ENCODE data around the gene RNF220. TPM values are rescaled to one million over a fixed set of nuclear protein-coding genes. Genes with fewer than 3 reads are reported as not detected.

RNF220 gene
- total RNA-seq, 4 donors from 2014 or later, result 45.8 to 169 (median 89.4) TPM

DNA sequence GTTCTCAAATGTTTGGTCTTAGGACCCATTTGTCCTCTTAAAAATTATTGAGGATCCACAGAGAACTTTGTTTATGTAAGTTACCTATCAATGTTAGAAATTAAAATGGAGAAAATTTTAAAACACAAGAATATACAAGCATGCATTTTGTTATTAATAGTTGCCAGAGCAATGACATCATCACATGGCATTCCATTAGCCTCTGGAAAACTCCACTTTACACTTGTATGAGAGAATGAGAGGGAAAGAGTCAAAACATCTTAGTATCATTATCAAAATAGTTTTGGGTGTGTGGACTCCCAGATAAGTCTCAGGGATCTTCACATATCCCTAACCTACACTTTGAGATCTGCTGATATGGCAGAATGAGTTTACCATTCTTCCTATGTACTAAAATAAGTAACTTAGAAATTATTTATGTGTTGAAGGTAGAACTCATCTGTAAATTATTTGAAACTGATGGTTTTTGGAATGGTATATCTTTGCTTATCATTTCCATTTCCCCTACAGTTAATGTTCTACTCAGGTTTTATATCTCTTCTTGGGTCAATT, 48.8 kb downstream of the RNF220 start:
- Histone ChIP-seq H3K9me3 (no peaks in the 10 kb centered on the region), H3K4me1 (no peaks in the 10 kb centered on the region)
- no peak for DNase-seq

DNA sequence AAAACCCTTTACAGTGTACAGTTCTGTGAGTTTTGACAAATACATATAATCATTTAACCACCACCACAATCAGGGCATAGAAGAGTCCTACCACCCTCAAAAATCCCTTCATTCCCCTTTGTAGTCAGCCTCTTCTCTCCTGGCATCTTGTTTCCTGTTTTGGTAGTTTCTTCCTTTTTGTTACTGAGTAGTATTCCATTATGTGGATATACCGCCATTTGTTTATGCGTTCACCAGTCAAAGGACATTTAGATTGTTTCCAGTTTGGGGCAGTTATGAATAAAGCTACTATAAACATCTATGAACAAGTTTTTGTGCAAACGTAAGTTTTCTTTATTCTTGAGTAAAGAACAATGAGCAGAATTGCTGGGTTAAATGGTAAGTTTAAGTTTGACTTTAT, 49.6 kb downstream of the RNF220 start:
- whole genome bisulfite sequencing, 2 donors (ENCODE audit: low coverage in 1 of 2), result 93 to 97% methylated on average over 3 of the region's 3 CpGs
- Histone ChIP-seq H3K27ac (no peak overlapping the region), H3K4me1 (no peaks in the 10 kb centered on the region), H3K27me3 (peaks cover 45% of the 10 kb centered on the region), H3K9me3 (no peaks in the 10 kb centered on the region), H3K36me3 (no peaks in the 10 kb centered on the region), H3K4me3 (no peak overlapping the region)
- intact Hi-C loops (cut with DNase I; ENCODE audit: low total_unique reads), result no loop called here
- no peak for TF ChIP-seq EP300 (IDR thresholded peaks at IDR 0.05; ENCODE audit: low read depth)
- TF ChIP-seq, protein P1, sequence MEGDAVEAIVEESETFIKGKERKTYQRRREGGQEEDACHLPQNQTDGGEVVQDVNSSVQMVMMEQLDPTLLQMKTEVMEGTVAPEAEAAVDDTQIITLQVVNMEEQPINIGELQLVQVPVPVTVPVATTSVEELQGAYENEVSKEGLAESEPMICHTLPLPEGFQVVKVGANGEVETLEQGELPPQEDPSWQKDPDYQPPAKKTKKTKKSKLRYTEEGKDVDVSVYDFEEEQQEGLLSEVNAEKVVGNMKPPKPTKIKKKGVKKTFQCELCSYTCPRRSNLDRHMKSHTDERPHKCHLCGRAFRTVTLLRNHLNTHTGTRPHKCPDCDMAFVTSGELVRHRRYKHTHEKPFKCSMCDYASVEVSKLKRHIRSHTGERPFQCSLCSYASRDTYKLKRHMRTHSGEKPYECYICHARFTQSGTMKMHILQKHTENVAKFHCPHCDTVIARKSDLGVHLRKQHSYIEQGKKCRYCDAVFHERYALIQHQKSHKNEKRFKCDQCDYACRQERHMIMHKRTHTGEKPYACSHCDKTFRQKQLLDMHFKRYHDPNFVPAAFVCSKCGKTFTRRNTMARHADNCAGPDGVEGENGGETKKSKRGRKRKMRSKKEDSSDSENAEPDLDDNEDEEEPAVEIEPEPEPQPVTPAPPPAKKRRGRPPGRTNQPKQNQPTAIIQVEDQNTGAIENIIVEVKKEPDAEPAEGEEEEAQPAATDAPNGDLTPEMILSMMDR (IDR thresholded peaks at IDR 0.05), result no peak
- no peak for TF ChIP-seq POLR2AphosphoS5 (IDR thresholded peaks at IDR 0.05)
- TF ChIP-seq POLR2A (IDR thresholded peaks at IDR 0.05), result no peak
- no peak for DNase-seq
- in situ Hi-C loops (cut with MboI; ENCODE audit: low pct_ligation_motif_present in 1 of 4, low pct_unique_long_range_greater_than_20kb in 1 of 4, low sequenced_read_pairs in 3 of 4), result no loop called here

More for the DNA sequence above, 48.8 kb downstream of the RNF220 start:
- no peak for TF ChIP-seq POLR2AphosphoS5 (IDR thresholded peaks at IDR 0.05)
- TF ChIP-seq, protein P1 (IDR thresholded peaks at IDR 0.05), result no peak
- H3K27ac ChIP-seq, result no peak overlapping the region
- intact Hi-C loops (cut with DNase I; ENCODE audit: low total_unique reads), result no loop called here
- H3K27me3 ChIP-seq, result peaks cover 46% of the 10 kb centered on the region
- H3K4me3 ChIP-seq, result no peak overlapping the region
- no peaks in the 10 kb centered on the region for H3K36me3 ChIP-seq
- in situ Hi-C loops (cut with MboI; ENCODE audit: low pct_ligation_motif_present in 1 of 4, low pct_unique_long_range_greater_than_20kb in 1 of 4, low sequenced_read_pairs in 3 of 4), result no loop called here

DNA sequence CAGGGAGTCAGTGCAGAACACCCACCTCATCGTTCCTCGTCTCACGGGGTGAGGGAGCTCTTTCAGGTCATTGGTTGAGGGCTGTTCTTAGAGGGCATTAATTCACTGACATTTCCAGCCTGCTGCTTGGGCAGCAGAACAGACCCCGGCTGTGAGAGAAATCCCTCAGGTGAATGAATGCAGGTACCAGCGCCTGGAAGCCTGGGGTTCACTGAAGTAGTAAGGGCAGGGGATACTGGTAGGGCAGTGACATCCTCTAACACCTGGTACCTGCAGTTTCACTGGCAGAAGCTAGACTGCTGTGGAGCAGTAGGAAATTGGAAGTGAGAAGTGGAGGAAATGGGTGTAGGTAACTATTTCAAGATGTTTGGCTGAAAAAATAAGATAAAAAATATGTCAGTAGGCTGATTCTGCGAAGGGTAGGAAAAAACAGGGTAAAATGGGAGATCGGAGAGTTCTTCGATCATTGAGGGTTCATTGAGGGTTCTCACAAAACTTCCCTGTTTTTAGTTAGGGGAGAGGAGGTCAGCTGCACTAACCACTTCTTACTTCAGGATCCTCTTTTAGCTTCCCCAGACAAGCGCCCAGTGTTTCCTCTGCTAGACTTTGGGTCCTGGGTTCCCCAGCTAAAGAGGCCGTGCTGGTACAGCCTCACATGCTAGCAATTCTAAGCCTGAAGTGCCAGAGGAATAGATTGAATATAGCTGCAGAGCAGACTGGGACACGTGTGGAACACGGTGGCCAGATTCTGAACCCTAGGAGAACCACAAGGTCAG, 55.2 kb downstream of the RNF220 start:
- TF ChIP-seq EP300 (IDR thresholded peaks at IDR 0.05; ENCODE audit: low read depth), result no peak
- TF ChIP-seq, protein P1 (IDR thresholded peaks at IDR 0.05), result no peak
- no peak for TF ChIP-seq POLR2AphosphoS5 (IDR thresholded peaks at IDR 0.05)
- TF ChIP-seq POLR2A (IDR thresholded peaks at IDR 0.05), result no peak
- Histone ChIP-seq H3K4me1 (no peaks in the 10 kb centered on the region), H3K27ac (no peak overlapping the region), H3K27me3 (peaks cover 22% of the 10 kb centered on the region), H3K36me3 (no peaks in the 10 kb centered on the region), H3K9me3 (peaks cover 0 to 4% of the 10 kb centered on the region in 2 donors), H3K4me3 (no peak overlapping the region)
- no peak for DNase-seq
- WGBS, 2 donors (ENCODE audit: low coverage in 1 of 2), result 69 to 73% methylated on average over 5 to 12 of the region's 12 CpGs
- intact Hi-C loops (cut with DNase I; ENCODE audit: low total_unique reads), result no loop called here
- in situ Hi-C loops (cut with MboI; ENCODE audit: low pct_ligation_motif_present in 1 of 4, low pct_unique_long_range_greater_than_20kb in 1 of 4, low sequenced_read_pairs in 3 of 4), result no loop called here

DNA sequence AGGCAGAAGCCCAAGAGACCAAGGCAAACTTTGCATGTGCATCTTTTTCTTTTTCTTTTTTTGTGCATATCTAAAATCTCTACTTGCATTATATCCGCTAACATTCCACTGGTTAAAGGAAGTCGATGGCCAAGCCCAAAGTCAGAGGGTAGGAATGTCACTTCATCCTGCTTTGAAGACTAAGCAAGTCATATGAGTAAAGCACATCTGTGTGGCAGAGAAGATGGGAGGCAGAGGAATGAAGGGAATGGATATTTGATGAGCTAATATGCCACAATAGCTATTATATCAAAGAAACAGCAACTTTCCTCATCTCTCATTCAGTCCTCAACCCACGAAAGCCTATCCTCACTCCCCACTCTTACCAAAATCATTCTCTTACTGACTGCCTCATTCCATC, 59.3 kb downstream of the RNF220 start:
- Histone ChIP-seq H3K27me3 (peaks cover 5% of the 10 kb centered on the region), H3K27ac (no peak overlapping the region), H3K36me3 (no peaks in the 10 kb centered on the region), H3K4me1 (no peaks in the 10 kb centered on the region), H3K4me3 (no peak overlapping the region), H3K9me3 (peaks cover 0 to 4% of the 10 kb centered on the region in 2 donors)
- WGBS, 2 donors (ENCODE audit: low coverage in 1 of 2), result 83 to 85% methylated on average over 3 of the region's 3 CpGs
- intact Hi-C loops (cut with DNase I; ENCODE audit: low total_unique reads), result no loop called here
- in situ Hi-C loops (cut with MboI; ENCODE audit: low pct_ligation_motif_present in 1 of 4, low pct_unique_long_range_greater_than_20kb in 1 of 4, low sequenced_read_pairs in 3 of 4), result no loop called here
- TF ChIP-seq POLR2AphosphoS5 (IDR thresholded peaks at IDR 0.05) (no peak), EP300 (IDR thresholded peaks at IDR 0.05; ENCODE audit: low read depth) (no peak), POLR2A (IDR thresholded peaks at IDR 0.05) (no peak)
- TF ChIP-seq, protein P1 (IDR thresholded peaks at IDR 0.05), result no peak
- DNase-seq, result no peak
